Measurements from ENCODE around the gene OR56A3. TPM values are rescaled to one million over a fixed set of nuclear protein-coding genes. Genes with fewer than 3 reads are reported as not detected.
"Not testable (repeated sequence)": the region's sequence is repeated elsewhere in the genome, so short reads cannot be mapped to it uniquely, and the experiment has no call there.

OR56A3 gene
- polyA plus RNA-seq, 1 donor from 2014 or later, result not detected

GRCh38 chr11:5937868-5938602 lies 4.0 kb upstream of the OR56A3 start:
- Mint-ChIP-seq H3K36me3 (no peaks in the 10 kb centered on the region), H3K9me3 (peaks cover 0 to 7% (median 3%) of the 10 kb centered on the region in 3 donors), H3K4me1 (no peaks in the 10 kb centered on the region), H3K4me3 (no peak overlapping the region), H3K27ac (peak overlapping the region in 1 of 3 donors; percentile 72), H3K27me3 (peaks cover 4% of the 10 kb centered on the region)

- peaks cover 5% of the 10 kb centered on the region for H3K27me3 Mint-ChIP-seq
- peak overlapping the region in 1 of 3 donors; percentile 55 for H3K27ac Mint-ChIP-seq
- peaks cover 0 to 7% (median 3%) of the 10 kb centered on the region in 3 donors for H3K9me3 Mint-ChIP-seq
- H3K36me3 Mint-ChIP-seq, result no peaks in the 10 kb centered on the region
- H3K4me3 Mint-ChIP-seq, result no peak overlapping the region
- no peaks in the 10 kb centered on the region for H3K4me1 Mint-ChIP-seq
These were observed 3.5 kb upstream of the OR56A3 start for GRCh38 chr11:5938603-5938965.

GRCh38 chr11:5940748-5941147 lies 1.3 kb upstream of the OR56A3 start:
- Mint-ChIP-seq H3K4me3 (no peak overlapping the region), H3K4me1 (no peaks in the 10 kb centered on the region), H3K36me3 (no peaks in the 10 kb centered on the region), H3K9me3 (peaks cover 0 to 7% (median 2%) of the 10 kb centered on the region in 3 donors), H3K27ac (no peak overlapping the region), H3K27me3 (peaks cover 5% of the 10 kb centered on the region)

- Mint-ChIP-seq H3K4me3 (no peak overlapping the region), H3K27me3 (peaks cover 1% of the 10 kb centered on the region), H3K4me1 (no peaks in the 10 kb centered on the region), H3K9me3 (peaks cover 0 to 3% (median 2%) of the 10 kb centered on the region in 3 donors), H3K27ac (no peak overlapping the region), H3K36me3 (peaks cover 2% of the 10 kb centered on the region)
These were observed 13.5 kb downstream of the OR56A3 start for GRCh38 chr11:5955586-5955985.

GRCh38 chr11:5960704-5961320 lies 18.8 kb downstream of the OR56A3 start:
- H3K27ac Mint-ChIP-seq, H3K4me3 Mint-ChIP-seq, H3K4me1 Mint-ChIP-seq, H3K27me3 Mint-ChIP-seq, H3K36me3 Mint-ChIP-seq: not testable (repeated sequence)
- H3K9me3 Mint-ChIP-seq, result peaks cover 0 to 22% (median 14%) of the 10 kb centered on the region in 3 donors

- Mint-ChIP-seq H3K36me3 (no peaks in the 10 kb centered on the region), H3K27me3 (peaks cover 3% of the 10 kb centered on the region), H3K27ac (no peak overlapping the region), H3K4me3 (no peak overlapping the region), H3K4me1 (no peaks in the 10 kb centered on the region), H3K9me3 (peaks cover 0 to 19% (median 11%) of the 10 kb centered on the region in 3 donors)
These were observed 24.9 kb downstream of the OR56A3 start for GRCh38 chr11:5966958-5967357.

- H3K4me1 Mint-ChIP-seq, result no peaks in the 10 kb centered on the region
- H3K27ac Mint-ChIP-seq, result no peak overlapping the region
- peaks cover 3% of the 10 kb centered on the region for H3K27me3 Mint-ChIP-seq
- H3K9me3 Mint-ChIP-seq, result peaks cover 0 to 19% (median 11%) of the 10 kb centered on the region in 3 donors
- H3K4me3 Mint-ChIP-seq, result no peak overlapping the region
- no peaks in the 10 kb centered on the region for H3K36me3 Mint-ChIP-seq
These were observed 25.7 kb downstream of the OR56A3 start for GRCh38 chr11:5967708-5968107.

GRCh38 chr11:5968394-5968793 lies 26.3 kb downstream of the OR56A3 start, which contains the start of gene OR56A5:
OR56A5 (minus strand) TSS chr11:5968494; CDS start chr11:5968494, 0 bp downstream.
- Mint-ChIP-seq H3K27ac (no peak within 1 kb of the TSS), H3K36me3 (no peaks in the 10 kb centered on the region), H3K9me3 (peaks cover 0 to 12% (median 7%) of the 10 kb centered on the region in 3 donors), H3K27me3 (peaks cover 3% of the 10 kb centered on the region), H3K4me1 (no peaks in the 10 kb centered on the region), H3K4me3 (no peak within 1 kb of the TSS)

GRCh38 chr11:5973530-5973929 lies 31.5 kb downstream of the OR56A3 start:
- Mint-ChIP-seq H3K36me3 (no peaks in the 10 kb centered on the region), H3K9me3 (peaks cover 0 to 13% (median 2%) of the 10 kb centered on the region in 3 donors), H3K4me1 (no peaks in the 10 kb centered on the region), H3K27ac (no peak overlapping the region), H3K27me3 (peaks cover 3% of the 10 kb centered on the region), H3K4me3 (no peak overlapping the region)

GRCh38 chr11:5983443-5983842 lies 41.4 kb downstream of the OR56A3 start:
- Mint-ChIP-seq H3K4me3 (no peak overlapping the region), H3K9me3 (peaks cover 3 to 24% (median 6%) of the 10 kb centered on the region in 3 donors), H3K36me3 (peaks cover 1% of the 10 kb centered on the region), H3K27me3 (peaks cover 5% of the 10 kb centered on the region), H3K4me1 (no peaks in the 10 kb centered on the region), H3K27ac (no peak overlapping the region)

- Mint-ChIP-seq H3K4me1 (no peaks in the 10 kb centered on the region), H3K9me3 (peaks cover 2 to 5% (median 3%) of the 10 kb centered on the region in 3 donors), H3K27me3 (peaks cover 5% of the 10 kb centered on the region), H3K36me3 (peaks cover 1% of the 10 kb centered on the region), H3K4me3 (no peak within 1 kb of the TSS), H3K27ac (no peak within 1 kb of the TSS)
These were observed 44.8 kb downstream of the OR56A3 start, which contains the start of gene OR52L1 for GRCh38 chr11:5986885-5987284. OR52L1 (minus strand) TSS chr11:5986985; CDS start chr11:5986930, 55 bp downstream.

- Mint-ChIP-seq H3K9me3 (peaks cover 0 to 5% (median 2%) of the 10 kb centered on the region in 3 donors), H3K36me3 (no peaks in the 10 kb centered on the region), H3K4me1 (no peaks in the 10 kb centered on the region), H3K27ac (no peak overlapping the region), H3K27me3 (peaks cover 9% of the 10 kb centered on the region), H3K4me3 (no peak overlapping the region)
These were observed 47.2 kb downstream of the OR56A3 start for GRCh38 chr11:5989203-5989602.

- no peaks in the 10 kb centered on the region for H3K4me1 Mint-ChIP-seq
- peaks cover 5% of the 10 kb centered on the region for H3K27me3 Mint-ChIP-seq
- H3K27ac Mint-ChIP-seq, result no peak overlapping the region
- H3K4me3 Mint-ChIP-seq, result no peak overlapping the region
- H3K9me3 Mint-ChIP-seq, result peaks cover 0 to 5% (median 2%) of the 10 kb centered on the region in 3 donors
- no peaks in the 10 kb centered on the region for H3K36me3 Mint-ChIP-seq
These were observed 50.1 kb downstream of the OR56A3 start for GRCh38 chr11:5992150-5992549.

GRCh38 chr11:5992604-5993251 lies 50.7 kb downstream of the OR56A3 start:
- Mint-ChIP-seq H3K27me3 (peaks cover 6% of the 10 kb centered on the region), H3K27ac (no peak overlapping the region), H3K36me3 (no peaks in the 10 kb centered on the region), H3K9me3 (peaks cover 0 to 1% (median 0%) of the 10 kb centered on the region in 3 donors), H3K4me1 (no peaks in the 10 kb centered on the region), H3K4me3 (no peak overlapping the region)

GRCh38 chr11:5994791-5995190 lies 52.7 kb downstream of the OR56A3 start:
- Mint-ChIP-seq H3K36me3 (no peaks in the 10 kb centered on the region), H3K27me3 (peaks cover 8% of the 10 kb centered on the region), H3K4me1 (no peaks in the 10 kb centered on the region), H3K4me3 (no peak overlapping the region), H3K9me3 (no peaks in the 10 kb centered on the region), H3K27ac (no peak overlapping the region)
